Ovary (tissue), 3 donors: ENCODE results near the gene CSF3.
"Not testable (repeated sequence)": the region's sequence is repeated elsewhere in the genome, so short reads cannot be mapped to it uniquely, and the experiment has no call there.

Experiments
- CTCF ChIP-seq, 3 donors: fragments of 450-650 bp in 2 of 3; fragments of 200-600 bp in 1 of 3; IDR thresholded peaks; one replicate each; pipeline versions ENCODE4 v1.5.1 to v1.8.0; 2016 to 2022; ENCODE audit warnings: antibody characterized with exemption in 3 of 3, mild to moderate bottlenecking in 1 of 3
- POLR2A ChIP-seq: fragments of 450-650 bp; IDR thresholded peaks from one replicate; pipeline ENCODE4 v1.6.1; 2017; ENCODE audit warnings: antibody characterized with exemption, mild to moderate bottlenecking, moderate library complexity
- donor health status: DM: no; HTN: no; CAD: no.

GRCh38 chr17:40001335-40001734 lies 13.9 kb upstream of the CSF3 start:
- TF ChIP-seq POLR2A; CTCF (IDR thresholded peaks at IDR 0.05): not testable (repeated sequence)
